HG02759 (cell line): ENCODE measurements around the gene FOXN1.
"Not testable (repeated sequence)": the region's sequence is repeated elsewhere in the genome, so short reads cannot be mapped to it uniquely, and the experiment has no call there.

Experiments
- ATAC-seq: cut with Tn5 transposase; IDR thresholded peaks from one replicate; pipeline ENCODE4 v1.9.1; 2021; ENCODE audit warnings: mild to moderate bottlenecking, moderate library complexity; ENCODE audit not compliant: unreplicated experiment

The FOXN1 gene

DNA sequence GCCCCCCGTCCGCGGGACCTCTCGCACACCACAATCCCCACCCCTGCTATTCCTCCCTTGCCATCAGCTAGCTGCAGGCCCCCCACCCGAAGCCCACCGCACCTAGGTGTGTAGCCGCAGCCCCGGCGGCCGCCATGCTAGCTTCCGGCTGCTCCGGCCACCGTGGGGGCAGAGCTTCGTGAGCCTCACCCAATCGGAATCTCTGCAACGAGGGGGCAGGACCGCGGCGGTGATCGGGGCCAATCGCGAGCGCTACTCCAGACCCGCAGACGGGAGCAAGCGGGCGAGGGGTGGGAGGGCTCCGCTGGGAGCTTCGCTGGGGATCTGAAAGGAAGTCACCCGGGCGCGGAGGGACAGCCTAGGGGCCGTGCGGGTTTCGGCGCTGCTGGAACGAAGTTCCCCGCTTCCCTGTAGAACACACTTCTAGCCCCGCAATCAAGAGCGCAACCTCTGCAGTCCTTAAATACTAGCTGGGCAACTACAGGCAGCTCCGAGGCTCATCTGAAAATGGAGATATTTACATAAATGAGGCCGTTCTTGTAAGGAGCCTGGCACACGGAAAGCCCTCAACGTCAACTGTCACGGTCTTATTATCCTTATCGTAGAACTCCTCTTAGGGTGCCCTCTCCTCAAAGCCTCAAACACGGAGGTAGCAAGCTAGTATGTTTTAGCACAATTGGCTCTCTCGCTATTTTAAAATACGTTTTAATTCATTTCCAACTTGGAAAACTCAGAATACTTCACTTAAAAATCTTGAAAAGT, 65.4 kb downstream of the FOXN1 start, which contains the start of gene PIGS:
PIGS (minus strand) TSS at position 164 of the 762 bp plus-strand sequence; CDS start at position 136, 28 bp downstream.
- peak; percentile 93 for ATAC-seq

DNA sequence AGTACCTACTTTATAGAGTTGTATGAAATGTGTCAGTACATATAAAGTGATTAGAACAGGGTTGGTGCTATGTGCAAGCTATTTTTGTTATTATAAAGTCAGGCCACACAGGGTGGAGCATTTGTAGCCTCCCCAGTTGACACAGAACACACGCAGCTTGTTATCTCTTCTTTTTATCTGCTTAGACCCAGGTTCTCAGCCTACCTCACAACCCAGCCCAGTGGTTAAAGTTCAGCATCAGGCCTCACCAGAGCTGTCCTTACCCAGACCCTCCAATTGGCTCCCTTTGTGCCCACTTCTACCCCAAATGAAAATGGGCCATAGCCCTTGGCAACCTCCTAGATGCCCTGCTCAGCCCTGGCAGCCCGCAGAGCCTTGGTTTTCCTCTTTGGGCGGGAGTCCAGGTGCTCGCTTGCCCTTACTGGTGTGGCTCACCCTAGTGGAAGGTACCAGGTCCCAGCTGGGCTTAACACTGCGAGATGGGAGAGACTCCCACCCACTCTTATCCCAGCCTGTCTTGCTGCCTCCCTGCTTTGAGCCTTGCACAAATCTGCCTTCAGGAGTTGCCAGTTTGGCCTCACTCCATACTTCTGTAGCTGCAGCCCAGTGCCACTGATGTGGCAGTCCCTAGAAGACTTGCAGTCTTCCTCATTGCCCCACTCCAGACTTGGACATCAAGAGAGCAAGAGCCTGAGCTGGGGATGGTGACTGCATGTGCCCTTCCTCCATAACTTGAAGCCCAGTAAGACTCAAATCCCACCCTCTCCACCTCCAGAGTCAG, 66.3 kb downstream of the FOXN1 start:
- ATAC-seq, result no peak

DNA sequence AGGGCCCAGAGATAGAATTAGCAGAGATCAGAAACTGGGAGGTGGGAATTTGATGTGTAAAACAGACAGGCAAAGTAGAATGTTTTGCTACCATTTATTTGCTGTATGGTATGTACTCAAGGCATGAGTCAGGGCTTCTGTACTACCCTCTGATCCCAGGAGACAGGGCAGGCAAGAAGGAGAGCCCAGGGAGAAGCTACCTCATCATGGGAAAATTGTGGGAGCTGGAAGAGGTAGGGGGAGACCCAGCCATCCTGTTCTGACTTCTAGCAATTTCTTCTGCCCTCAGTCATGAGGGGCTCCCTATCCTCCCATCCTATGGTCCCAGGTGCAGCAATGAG, 66.9 kb downstream of the FOXN1 start:
- ATAC-seq, result no peak

DNA sequence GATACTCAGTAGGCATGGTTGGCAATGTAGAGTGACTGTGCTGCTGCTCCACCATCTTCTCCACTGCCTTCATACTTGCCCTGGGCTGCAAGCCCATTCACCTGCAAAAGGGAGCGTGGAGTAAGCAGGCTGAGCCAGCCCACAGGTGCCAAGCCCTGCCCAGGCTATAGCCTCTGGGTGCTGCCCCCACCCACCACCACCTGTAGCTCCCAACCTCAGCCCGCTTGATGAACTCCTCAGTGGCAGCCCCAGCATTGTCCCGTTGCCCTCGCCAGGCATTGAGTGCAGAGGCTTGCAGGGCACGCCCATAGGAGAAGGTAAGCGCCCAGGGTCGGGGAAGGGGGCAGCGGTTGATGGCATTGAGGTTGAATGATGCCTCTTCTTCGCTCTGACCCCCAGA, 67.4 kb downstream of the FOXN1 start:
- ATAC-seq, result no peak

DNA sequence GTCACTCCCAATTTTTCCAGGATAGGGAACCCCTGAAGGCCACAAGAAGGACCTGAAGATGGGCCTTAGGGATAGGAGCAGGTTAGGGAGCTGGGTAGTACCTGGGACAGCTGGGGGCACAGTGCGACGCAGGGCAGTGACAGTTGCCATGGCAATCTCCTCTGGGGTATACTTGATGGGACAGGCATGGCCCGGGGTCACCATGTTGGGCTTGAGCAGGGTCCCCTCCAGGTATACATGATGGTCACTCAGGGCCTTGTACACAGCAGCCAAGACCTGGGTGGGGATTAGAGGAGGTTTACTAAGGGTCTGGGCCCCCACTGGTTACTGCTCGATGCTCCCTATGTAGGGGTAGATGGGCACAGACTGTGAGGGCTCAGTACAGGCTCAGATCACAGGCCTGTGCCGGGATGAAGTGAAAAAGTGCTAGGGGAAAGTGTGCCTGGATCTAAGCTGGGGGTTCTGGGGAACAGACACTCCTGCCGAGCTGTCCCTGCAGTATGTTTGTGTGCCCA, 67.9 kb downstream of the FOXN1 start:
- no peak for ATAC-seq

DNA sequence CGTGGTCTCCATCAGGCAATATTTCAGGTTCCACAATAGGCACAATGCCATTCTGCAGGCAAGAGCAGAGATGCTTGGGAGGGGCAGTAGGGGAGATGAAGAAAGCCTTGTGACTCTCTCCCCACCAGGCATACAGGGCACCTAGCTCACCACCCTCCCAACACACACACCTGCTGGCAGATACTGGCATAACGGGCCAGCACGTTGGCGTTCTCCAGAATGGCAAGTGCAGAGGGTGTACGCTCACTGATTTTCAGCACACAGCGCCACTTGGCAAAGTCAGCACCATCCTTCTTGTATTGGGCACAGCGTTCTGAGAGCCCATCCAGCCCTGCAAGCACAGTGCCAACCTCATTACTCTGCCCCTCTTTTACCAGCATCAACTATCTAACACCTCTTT, 68.4 kb downstream of the FOXN1 start:
- no peak for ATAC-seq

DNA sequence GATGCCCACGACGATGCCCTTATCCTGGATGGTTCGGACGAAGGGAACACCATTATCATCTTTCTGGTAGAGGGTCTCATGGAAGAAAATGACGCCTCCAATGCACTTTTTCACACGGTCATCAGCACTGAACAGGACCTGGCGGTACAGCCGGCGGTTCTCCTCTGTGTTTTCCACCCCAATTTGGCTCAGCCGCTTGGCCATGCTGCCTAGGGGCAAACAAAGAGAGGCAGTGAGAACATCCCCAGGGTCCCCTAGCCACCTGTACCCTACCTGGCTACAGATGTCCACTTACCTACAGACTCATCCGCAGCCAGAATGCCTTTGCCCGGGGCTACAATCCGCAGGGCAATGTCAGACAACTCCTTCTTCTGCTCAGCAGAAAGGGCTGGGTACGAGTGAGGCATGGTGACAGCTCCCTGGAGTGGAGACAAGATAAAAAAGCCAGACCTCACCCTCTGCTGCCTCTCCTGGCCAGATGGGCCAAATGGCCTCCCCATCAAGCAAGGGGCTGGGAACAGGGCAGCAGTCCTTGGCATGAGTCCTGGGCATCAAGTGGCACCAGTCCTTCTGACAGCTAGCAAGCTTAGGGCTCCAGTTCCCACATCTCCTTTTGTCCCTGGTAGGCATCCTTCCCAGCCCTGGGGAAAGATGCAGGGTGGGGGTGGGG, 69.1 kb downstream of the FOXN1 start:
- no peak for ATAC-seq

DNA sequence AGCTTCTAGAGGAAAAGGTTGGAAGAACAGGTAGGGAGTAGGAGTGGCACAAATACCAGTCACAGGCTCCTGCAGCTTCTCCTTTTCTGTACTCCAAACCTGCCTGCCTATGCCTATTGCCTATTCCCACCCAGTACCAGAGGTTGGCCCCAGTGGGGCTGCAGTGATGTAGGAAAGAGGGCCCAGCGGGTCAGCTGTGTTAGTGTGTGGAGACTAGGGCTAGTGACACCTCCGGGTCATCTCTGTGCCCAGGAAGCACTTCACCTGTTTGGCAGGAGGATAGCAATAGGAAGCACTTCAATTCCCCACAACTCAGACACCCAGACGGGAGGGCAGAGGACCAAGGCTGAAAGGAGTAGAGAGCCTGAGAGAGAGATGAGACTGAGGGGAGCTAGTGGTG, 69.9 kb downstream of the FOXN1 start:
- ATAC-seq, result not testable (repeated sequence)

DNA sequence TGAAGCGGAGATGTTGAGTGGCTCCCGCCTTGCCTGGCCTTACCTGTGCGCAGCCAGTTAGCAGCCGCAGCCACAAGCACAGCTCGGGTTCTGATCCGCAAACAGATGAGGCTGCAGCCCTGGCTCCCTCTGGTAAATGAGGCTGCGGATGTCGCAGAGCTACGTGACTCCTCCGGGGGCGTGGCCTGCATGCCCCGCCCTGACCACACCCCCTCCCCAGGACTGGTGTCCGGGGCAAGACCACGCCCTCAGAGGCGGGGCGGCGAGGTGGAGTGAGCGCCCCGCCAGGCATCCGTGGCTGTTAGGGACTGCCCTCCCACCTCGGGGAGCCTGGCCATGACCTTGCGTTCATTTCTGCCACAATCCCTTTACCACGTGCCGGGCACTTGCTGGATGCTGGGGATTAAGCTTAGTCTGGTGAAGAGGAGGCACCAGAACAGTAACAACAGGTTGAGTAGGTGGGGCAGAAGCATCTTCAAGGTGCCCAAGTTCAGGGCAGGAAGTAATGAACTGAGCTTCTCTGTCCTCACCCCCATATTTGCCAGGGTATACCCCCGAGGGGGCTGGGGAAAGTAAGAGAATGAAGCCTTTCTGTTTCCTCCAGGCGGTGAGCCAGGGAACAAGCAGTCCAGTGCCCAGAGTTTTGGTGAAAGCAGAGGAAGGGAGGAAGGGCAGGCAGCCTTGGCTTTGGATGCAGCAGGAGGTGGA, 70.8 kb downstream of the FOXN1 start, which contains the start of gene ALDOC:
ALDOC (minus strand) TSS at position 138 of the 708 bp plus-strand sequence. CDS start 1,363 bp downstream, outside the sequence.
- peak; percentile 90 for ATAC-seq

DNA sequence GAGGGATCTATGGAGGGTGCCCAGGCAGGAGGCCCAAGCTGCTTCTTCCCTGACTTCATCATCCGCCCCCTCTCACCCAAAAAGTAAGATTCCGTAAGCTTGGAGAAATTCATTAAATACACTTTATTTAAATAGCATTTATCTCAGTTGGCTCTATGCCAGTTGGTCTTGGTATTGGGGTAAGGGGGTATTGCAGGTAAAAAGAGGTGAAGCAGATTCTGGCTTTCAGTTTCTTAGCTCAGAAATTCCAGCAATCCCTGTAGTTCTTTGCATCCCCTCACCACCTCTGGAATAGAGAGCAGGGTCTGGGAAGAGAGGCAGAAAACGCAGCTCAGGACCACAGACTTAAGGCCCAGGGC, 71.3 kb downstream of the FOXN1 start:
- ATAC-seq, result no peak

DNA sequence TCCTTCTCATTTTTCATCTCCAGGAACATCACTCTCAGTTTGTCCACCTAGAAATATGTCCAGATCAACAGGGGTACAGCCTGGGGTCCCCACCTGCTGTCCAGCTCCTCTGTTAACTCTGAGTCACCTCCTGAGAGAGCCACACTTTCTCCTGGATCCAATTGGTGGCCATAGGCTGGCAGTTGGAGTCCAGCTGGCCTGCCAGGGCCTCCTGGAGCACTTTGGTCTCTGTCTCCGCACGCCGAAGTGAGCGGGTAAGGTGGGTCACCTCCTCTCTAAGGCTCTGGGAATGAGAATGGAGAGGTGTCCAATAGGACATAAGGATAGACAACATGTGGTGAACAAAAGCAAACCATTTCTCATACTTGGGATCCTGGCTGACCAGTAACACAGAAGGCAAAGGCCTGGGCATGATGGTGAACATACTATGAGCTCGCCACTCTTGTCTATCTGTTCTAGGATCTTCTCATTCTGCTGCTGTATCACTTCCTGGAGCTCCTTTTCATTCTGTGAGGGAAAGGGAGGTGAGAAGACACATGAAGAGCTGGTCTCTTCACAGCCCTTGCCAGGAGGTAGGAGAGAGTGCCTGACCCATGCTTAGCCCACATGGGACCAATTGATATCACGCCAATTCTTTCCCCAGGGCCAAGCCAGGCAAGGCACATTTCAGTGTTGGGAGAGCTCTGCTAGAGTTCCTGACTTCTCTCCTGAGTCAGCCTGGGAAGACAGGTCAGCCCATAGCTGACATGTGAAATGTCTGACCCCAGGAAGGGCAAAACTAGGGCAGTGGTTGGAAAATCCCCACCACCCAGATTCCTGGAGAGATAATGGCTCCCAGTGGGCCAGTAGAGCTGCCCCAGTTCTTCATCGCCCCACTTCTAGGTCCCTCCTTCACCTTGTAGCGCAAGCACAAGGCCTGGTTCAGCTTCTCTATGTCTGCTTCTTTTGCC, 72.4 kb downstream of the FOXN1 start:
- ATAC-seq, result no peak

DNA sequence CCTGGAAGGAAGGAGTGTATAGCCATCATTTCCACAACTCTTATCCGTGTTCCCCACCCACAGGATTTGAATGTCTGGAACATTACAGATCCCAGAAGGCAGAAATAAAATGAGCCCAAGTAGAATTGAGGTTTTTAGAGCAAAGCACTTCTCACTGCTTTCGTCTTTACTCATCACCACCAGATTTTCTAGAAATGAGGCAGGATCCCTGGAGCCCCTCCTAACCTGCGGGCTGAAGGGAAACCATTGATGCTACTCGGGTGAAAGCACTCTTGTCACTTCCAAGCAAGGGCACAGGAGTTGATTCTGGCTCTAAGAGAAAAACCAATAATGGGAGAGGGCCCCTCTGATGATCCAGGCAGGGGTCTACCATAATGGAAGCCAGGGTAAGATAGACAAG, 73.4 kb downstream of the FOXN1 start:
- ATAC-seq, result no peak

DNA sequence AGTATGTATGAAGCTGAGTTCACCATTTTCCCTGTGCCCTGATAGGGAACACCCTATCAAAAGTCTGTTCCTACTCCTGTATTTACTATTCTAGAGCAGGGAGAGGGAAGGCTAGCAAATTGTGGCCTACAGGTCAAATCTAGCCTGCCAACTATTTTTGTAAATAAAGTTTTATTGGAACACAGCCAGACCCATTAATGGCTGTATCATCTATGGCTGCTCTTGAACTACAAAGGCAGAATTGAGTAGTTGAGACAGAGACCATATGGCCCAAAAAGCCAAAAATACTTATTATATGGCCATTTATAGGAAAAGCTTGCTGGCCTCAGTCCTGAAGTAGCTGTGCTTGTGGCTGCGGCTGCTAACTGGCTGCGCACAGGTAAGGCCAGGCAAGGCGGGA, 74.8 kb downstream of the FOXN1 start:
- ATAC-seq, result no peak

DNA sequence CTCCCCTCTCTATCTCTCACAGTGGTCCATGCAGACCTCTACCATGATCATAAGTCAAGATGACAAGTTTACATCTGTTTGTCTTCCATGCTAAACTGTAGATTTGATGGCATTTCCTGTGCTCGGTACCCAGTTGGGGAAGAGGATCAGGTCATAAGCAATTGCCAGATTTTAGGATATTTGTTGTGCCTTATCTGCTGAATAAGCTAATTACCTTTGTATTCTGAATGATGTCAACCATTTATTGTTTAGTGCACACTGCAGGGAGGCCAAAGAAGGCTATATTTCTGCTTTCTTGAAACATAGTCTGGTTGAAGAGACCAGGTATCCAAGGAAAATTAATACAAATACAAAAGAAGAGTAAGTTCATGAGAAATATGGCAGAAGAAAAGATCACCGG, 76.4 kb downstream of the FOXN1 start:
- ATAC-seq, result no peak

DNA sequence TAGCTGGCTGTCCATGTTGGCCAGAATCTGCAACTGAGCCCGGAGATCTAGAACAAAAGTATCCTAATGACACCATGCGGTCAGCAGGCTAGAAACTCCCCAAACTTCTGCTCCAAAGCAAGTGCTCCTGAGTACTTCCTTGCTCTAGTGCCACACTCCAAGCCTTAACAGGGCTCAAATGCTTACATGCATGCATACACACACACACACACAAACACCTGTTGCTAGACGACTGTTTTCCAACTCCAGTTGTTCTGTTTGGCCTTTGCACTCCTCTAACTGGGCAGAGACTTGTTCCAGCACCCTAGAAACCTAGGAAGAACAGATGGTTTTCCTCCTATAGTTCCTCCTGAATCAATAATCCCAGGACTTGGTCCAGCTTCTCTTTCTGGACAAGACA, 78.3 kb downstream of the FOXN1 start:
- ATAC-seq, result no peak

DNA sequence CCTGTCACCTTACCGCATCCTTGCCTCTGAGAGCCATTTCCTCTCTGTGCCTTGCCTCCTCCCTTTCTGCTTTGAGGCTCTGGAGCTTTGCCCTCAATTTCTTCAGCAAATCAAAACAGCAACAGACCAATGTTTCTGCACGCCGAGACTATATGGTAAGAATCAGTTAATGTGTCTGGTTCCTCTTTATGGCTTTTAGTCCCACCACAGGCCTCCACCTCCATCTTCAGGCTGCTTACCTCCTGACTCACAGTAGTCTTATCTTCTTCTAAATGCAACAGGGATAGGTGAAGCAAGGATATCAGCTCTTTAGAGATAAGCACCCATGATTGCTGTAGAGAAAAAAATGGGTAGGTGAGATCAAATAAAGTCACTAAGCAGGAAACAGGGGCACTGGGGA, 79.7 kb downstream of the FOXN1 start:
- no peak for ATAC-seq
